ENCODE results near the gene RIT1. TPM values are rescaled to one million over a fixed set of nuclear protein-coding genes. Genes with fewer than 3 reads are reported as not detected.
A peak's percentile ranks its signal among the peaks of the same experiment; 100 is the strongest.
"Not testable (repeated sequence)": the region's sequence is repeated elsewhere in the genome, so short reads cannot be mapped to it uniquely, and the experiment has no call there.

Gene RIT1
- total RNA-seq, 1 donor from 2014 or later, result 35.9 TPM

GRCh38 chr1:155931332-155932038 is 20.3 kb upstream of the RIT1 start:
- Mint-ChIP-seq H3K9me3 (ENCODE audit: unreplicated experiment) (peaks cover 1% of the 10 kb centered on the region), H3K27me3 (ENCODE audit: unreplicated experiment) (no peaks in the 10 kb centered on the region), H3K4me3 (ENCODE audit: unreplicated experiment) (peak overlapping the region; percentile 59), H3K27ac (ENCODE audit: unreplicated experiment) (no peak overlapping the region), H3K36me3 (ENCODE audit: unreplicated experiment) (no peaks in the 10 kb centered on the region), H3K4me1 (ENCODE audit: low read depth, unreplicated experiment) (no peaks in the 10 kb centered on the region)
- DNase-seq, result no peak
- no peak for TF ChIP-seq CTCF (IDR thresholded peaks at IDR 0.05; ENCODE audit: partially characterized antibody, unreplicated experiment)

GRCh38 chr1:155930725-155931124 is 19.6 kb upstream of the RIT1 start:
- H3K9me3 Mint-ChIP-seq (ENCODE audit: unreplicated experiment); H3K4me1 Mint-ChIP-seq (ENCODE audit: low read depth, unreplicated experiment); H3K27me3 Mint-ChIP-seq (ENCODE audit: unreplicated experiment); H3K27ac Mint-ChIP-seq (ENCODE audit: unreplicated experiment); H3K36me3 Mint-ChIP-seq (ENCODE audit: unreplicated experiment); DNase-seq: not testable (repeated sequence)
- H3K4me3 Mint-ChIP-seq (ENCODE audit: unreplicated experiment), result peak overlapping the region; percentile 59

- Mint-ChIP-seq H3K4me1 (ENCODE audit: low read depth, unreplicated experiment) (no peaks in the 10 kb centered on the region), H3K27me3 (ENCODE audit: unreplicated experiment) (no peaks in the 10 kb centered on the region), H3K9me3 (ENCODE audit: unreplicated experiment) (peaks cover 1% of the 10 kb centered on the region), H3K36me3 (ENCODE audit: unreplicated experiment) (peaks cover 5% of the 10 kb centered on the region), H3K27ac (ENCODE audit: unreplicated experiment) (no peak overlapping the region), H3K4me3 (ENCODE audit: unreplicated experiment) (no peak overlapping the region)
- TF ChIP-seq CTCF (IDR thresholded peaks at IDR 0.05; ENCODE audit: partially characterized antibody, unreplicated experiment), result no peak
- DNase-seq, result no peak
Observed at GRCh38 chr1:155929057-155929456, 17.9 kb upstream of the RIT1 start.

GRCh38 chr1:155925506-155925905 is 14.4 kb upstream of the RIT1 start:
- no peaks in the 10 kb centered on the region for H3K4me1 Mint-ChIP-seq (ENCODE audit: low read depth, unreplicated experiment)
- H3K27ac Mint-ChIP-seq (ENCODE audit: unreplicated experiment), result no peak overlapping the region
- H3K9me3 Mint-ChIP-seq (ENCODE audit: unreplicated experiment), result no peaks in the 10 kb centered on the region
- no peak overlapping the region for H3K4me3 Mint-ChIP-seq (ENCODE audit: unreplicated experiment)
- no peak for DNase-seq
- H3K27me3 Mint-ChIP-seq (ENCODE audit: unreplicated experiment), result no peaks in the 10 kb centered on the region
- TF ChIP-seq CTCF (IDR thresholded peaks at IDR 0.05; ENCODE audit: partially characterized antibody, unreplicated experiment), result no peak
- peaks cover 15% of the 10 kb centered on the region for H3K36me3 Mint-ChIP-seq (ENCODE audit: unreplicated experiment)

- Mint-ChIP-seq H3K27me3 (ENCODE audit: unreplicated experiment) (no peaks in the 10 kb centered on the region), H3K9me3 (ENCODE audit: unreplicated experiment) (no peaks in the 10 kb centered on the region), H3K27ac (ENCODE audit: unreplicated experiment) (no peak overlapping the region), H3K4me1 (ENCODE audit: low read depth, unreplicated experiment) (no peaks in the 10 kb centered on the region), H3K36me3 (ENCODE audit: unreplicated experiment) (peaks cover 13% of the 10 kb centered on the region), H3K4me3 (ENCODE audit: unreplicated experiment) (no peak overlapping the region)
- no peak for DNase-seq
- no peak for TF ChIP-seq CTCF (IDR thresholded peaks at IDR 0.05; ENCODE audit: partially characterized antibody, unreplicated experiment)
Observed at GRCh38 chr1:155920717-155921116, 9.6 kb upstream of the RIT1 start.

Measured in glutamatergic neuron (in vitro differentiated cells).